ENCODE results near the gene LPCAT4. TPM values are rescaled to one million over a fixed set of nuclear protein-coding genes. Genes with fewer than 3 reads are reported as not detected.
"Not testable (repeated sequence)": the region's sequence is repeated elsewhere in the genome, so short reads cannot be mapped to it uniquely, and the experiment has no call there.

Gene LPCAT4
- total RNA-seq, 2 experiments from 2014 or later = 44.3 to 74.5 TPM

DNA sequence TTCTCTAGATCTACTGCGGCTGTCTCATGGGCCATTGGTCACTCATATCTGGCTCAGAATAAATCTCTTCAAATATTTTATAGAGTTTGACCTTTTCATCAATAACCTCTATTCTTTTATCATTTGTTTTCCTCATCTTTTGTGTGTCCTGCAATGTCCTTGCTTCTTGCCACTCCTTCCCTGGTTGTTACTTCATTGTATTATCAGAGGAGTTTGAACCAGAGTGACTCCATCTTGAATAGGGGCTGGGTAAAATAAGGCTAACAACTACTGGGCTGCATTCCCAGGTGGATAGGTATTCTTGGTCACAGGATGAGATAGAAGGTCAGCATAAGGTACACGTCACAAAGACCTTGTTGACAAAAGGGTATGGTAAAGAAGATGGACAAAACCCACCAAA is 9.9 kb upstream of the LPCAT4 start:
- ChIA-PET CTCF (ENCODE audit: unreplicated experiment) (no interaction called here), POLR2A (no interaction called here)
- intact Hi-C loops (cut with micrococcal nuclease; ENCODE audit: unreplicated experiment) = no loop called here
- H3K27ac ChIP-seq (ENCODE audit: low read depth, low read length, poor library complexity, severe bottlenecking) = no peak overlapping the region
- BruUV-seq (replicated peaks) = no TSS peak
- H3K4me2 ChIP-seq (ENCODE audit: low read length) = no peak overlapping the region
- DNase-seq (ENCODE audit: low spot score) = no peak
- no peaks in the 10 kb centered on the region for H4K20me1 ChIP-seq (ENCODE audit: insufficient read depth, low read length)
- no peaks in the 10 kb centered on the region for H3K9me2 ChIP-seq (ENCODE audit: insufficient read depth, low read length)
- no peaks in the 10 kb centered on the region for H3K79me2 ChIP-seq (ENCODE audit: insufficient read depth, low read depth, low read length)
- TF ChIP-seq, protein P1, sequence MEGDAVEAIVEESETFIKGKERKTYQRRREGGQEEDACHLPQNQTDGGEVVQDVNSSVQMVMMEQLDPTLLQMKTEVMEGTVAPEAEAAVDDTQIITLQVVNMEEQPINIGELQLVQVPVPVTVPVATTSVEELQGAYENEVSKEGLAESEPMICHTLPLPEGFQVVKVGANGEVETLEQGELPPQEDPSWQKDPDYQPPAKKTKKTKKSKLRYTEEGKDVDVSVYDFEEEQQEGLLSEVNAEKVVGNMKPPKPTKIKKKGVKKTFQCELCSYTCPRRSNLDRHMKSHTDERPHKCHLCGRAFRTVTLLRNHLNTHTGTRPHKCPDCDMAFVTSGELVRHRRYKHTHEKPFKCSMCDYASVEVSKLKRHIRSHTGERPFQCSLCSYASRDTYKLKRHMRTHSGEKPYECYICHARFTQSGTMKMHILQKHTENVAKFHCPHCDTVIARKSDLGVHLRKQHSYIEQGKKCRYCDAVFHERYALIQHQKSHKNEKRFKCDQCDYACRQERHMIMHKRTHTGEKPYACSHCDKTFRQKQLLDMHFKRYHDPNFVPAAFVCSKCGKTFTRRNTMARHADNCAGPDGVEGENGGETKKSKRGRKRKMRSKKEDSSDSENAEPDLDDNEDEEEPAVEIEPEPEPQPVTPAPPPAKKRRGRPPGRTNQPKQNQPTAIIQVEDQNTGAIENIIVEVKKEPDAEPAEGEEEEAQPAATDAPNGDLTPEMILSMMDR (conservative IDR thresholded peaks at IDR 0.05; ENCODE audit: low read length) = no peak
- no peak for TF ChIP-seq EZH2phosphoT487 (IDR thresholded peaks at IDR 0.05; ENCODE audit: borderline replicate concordance, low read depth, low read length)
- H3K9me3 ChIP-seq (ENCODE audit: low read length) = no peaks in the 10 kb centered on the region
- H3K36me3 ChIP-seq (ENCODE audit: insufficient read depth, low read length) = no peaks in the 10 kb centered on the region
- H2AFZ ChIP-seq (ENCODE audit: low read length) = no peak overlapping the region
- no peaks in the 10 kb centered on the region for H3K4me1 ChIP-seq (ENCODE audit: insufficient read depth, low read length, poor library complexity, severe bottlenecking)
- H3K4me3 ChIP-seq (ENCODE audit: low read depth, low read length, poor library complexity, severe bottlenecking) = no peak overlapping the region

DNA sequence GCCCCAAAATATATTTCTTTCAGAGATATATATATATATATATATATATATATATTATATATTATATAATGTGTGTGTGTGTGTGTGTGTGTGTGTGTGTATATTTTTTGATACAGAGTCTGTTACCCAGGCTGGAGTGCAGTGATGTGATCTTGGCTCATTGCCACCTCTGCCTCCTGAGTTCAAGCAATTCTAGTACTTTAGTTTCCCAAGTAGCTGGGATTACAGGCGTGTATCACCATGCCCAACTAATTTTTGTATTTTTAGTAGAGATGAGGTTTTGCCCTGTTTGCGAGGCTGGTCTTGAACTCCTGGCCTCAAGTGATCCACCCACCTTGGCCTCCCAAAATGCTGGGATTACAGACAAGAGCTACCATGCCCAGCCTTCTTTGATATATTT is 8.5 kb upstream of the LPCAT4 start:
- DNase-seq (ENCODE audit: low spot score); H3K36me3 ChIP-seq (ENCODE audit: insufficient read depth, low read length); intact Hi-C loops (cut with micrococcal nuclease; ENCODE audit: unreplicated experiment); H2AFZ ChIP-seq (ENCODE audit: low read length); H3K4me3 ChIP-seq (ENCODE audit: low read depth, low read length, poor library complexity, severe bottlenecking); H3K9me3 ChIP-seq (ENCODE audit: low read length); H3K27ac ChIP-seq (ENCODE audit: low read depth, low read length, poor library complexity, severe bottlenecking); POLR2A ChIA-PET; H3K79me2 ChIP-seq (ENCODE audit: insufficient read depth, low read depth, low read length); H3K4me1 ChIP-seq (ENCODE audit: insufficient read depth, low read length, poor library complexity, severe bottlenecking); H3K9me2 ChIP-seq (ENCODE audit: insufficient read depth, low read length); BruUV-seq (replicated peaks); H4K20me1 ChIP-seq (ENCODE audit: insufficient read depth, low read length); CTCF ChIA-PET (ENCODE audit: unreplicated experiment); H3K4me2 ChIP-seq (ENCODE audit: low read length): not testable (repeated sequence)

DNA sequence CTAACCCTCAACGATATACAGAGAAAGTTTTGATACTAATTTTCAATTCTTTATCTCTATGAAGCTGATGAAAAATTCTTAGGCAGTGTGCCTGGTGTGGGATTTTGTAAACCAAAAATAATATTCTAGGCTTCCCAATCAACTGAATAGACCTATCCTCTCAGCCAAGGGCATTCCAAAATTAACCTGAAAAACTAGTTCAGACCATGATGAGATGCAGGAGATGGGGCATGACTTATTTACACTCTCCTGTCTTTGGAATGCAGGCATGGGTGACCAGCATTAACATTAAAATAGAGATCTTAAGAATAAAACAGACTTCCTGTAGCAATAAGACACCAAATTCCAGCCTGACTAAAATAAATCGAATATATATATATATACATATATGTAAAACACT is 7.8 kb upstream of the LPCAT4 start:
- Histone ChIP-seq H3K9me3 (ENCODE audit: low read length) (no peaks in the 10 kb centered on the region), H3K4me1 (ENCODE audit: insufficient read depth, low read length, poor library complexity, severe bottlenecking) (no peaks in the 10 kb centered on the region), H3K4me2 (ENCODE audit: low read length) (no peak overlapping the region), H3K27ac (ENCODE audit: low read depth, low read length, poor library complexity, severe bottlenecking) (no peak overlapping the region), H4K20me1 (ENCODE audit: insufficient read depth, low read length) (no peaks in the 10 kb centered on the region), H2AFZ (ENCODE audit: low read length) (no peak overlapping the region), H3K79me2 (ENCODE audit: insufficient read depth, low read depth, low read length) (no peaks in the 10 kb centered on the region), H3K9me2 (ENCODE audit: insufficient read depth, low read length) (no peaks in the 10 kb centered on the region), H3K36me3 (ENCODE audit: insufficient read depth, low read length) (no peaks in the 10 kb centered on the region), H3K4me3 (ENCODE audit: low read depth, low read length, poor library complexity, severe bottlenecking) (no peak overlapping the region)
- BruUV-seq (replicated peaks) = no TSS peak
- POLR2A ChIA-PET = no interaction called here
- CTCF ChIA-PET (ENCODE audit: unreplicated experiment) = no interaction called here
- intact Hi-C loops (cut with micrococcal nuclease; ENCODE audit: unreplicated experiment) = loop anchor here (5.0 kb wide), 1 partner anchor 133 kb away; no protein-coding TSS in a partner anchor
- TF ChIP-seq, protein P1 (conservative IDR thresholded peaks at IDR 0.05; ENCODE audit: low read length) = no peak
- TF ChIP-seq EZH2phosphoT487 (IDR thresholded peaks at IDR 0.05; ENCODE audit: borderline replicate concordance, low read depth, low read length) = no peak
- no peak for DNase-seq (ENCODE audit: low spot score)

Data from OCI-LY7 (cell line).